K562 treated with DMSO at 1 percent for 12 hours (cell line): ENCODE measurements around the gene PTPN6. TPM values are rescaled to one million over a fixed set of nuclear protein-coding genes. Genes with fewer than 3 reads are reported as not detected.

Experiments used
- total RNA-seq: library from RNA; unstranded; fragments of 300-600 nt; gene quantifications from 2 replicates; pipeline ENCODE4 v1.2.3, GENCODE V29; 2022; ENCODE audit not compliant: insufficient read depth

PTPN6 gene
- total RNA-seq = 8.0 and 8.3 TPM in 2 replicates

GRCh38 chr12:6950811-6951540, at the start of gene PTPN6:
PTPN6 (plus strand) TSS chr12:6951356; CDS start chr12:6951513, 157 bp downstream.

GRCh38 chr12:6904280-6905276, 46.6 kb upstream of the PTPN6 start, which contains the start of gene LRRC23:
LRRC23 (plus strand) TSS chr12:6904822; CDS start chr12:6905634, 812 bp downstream.

GRCh38 chr12:6914246-6914946, 36.8 kb upstream of the PTPN6 start, which contains the start of gene ENO2:
ENO2 (plus strand) TSS chr12:6914580; CDS start chr12:6915833, 1,253 bp downstream.

GRCh38 chr12:6927379-6928021, 23.7 kb upstream of the PTPN6 start, which contains the start of gene ATN1:
ATN1 (plus strand) TSS chr12:6927959; CDS start chr12:6934002, 6,043 bp downstream.

GRCh38 chr12:6943722-6944380, 7.3 kb upstream of the PTPN6 start, which contains the start of the genes C12orf57 and RNU7-1:
C12orf57 (plus strand) TSS chr12:6944022; CDS start chr12:6944122, 100 bp downstream.
RNU7-1 (plus strand) TSS chr12:6943816.

Other genes with a start within 250 kb of the PTPN6 start
- gene COPS7A, start 227.3 kb upstream of the PTPN6 start, total RNA-seq = 21.1 and 32.5 TPM in 2 replicates
- 133 and 149 TPM in 2 replicates for gene MLF2, start 198.2 kb upstream of the PTPN6 start, total RNA-seq
- 336 and 424 TPM in 2 replicates for gene PTMS, start 185.0 kb upstream of the PTPN6 start, total RNA-seq
- 0.92 and 1.6 TPM in 2 replicates for gene LAG3, start 178.8 kb upstream of the PTPN6 start, total RNA-seq
- 0.70 TPM in 1 of 2 replicates, not detected in the other for gene CD4, start 161.8 kb upstream of the PTPN6 start, total RNA-seq
- 2.0 and 3.7 TPM in 2 replicates for gene GPR162, start 129.5 kb upstream of the PTPN6 start, total RNA-seq
- 17.7 and 18.5 TPM in 2 replicates for gene P3H3, start 122.9 kb upstream of the PTPN6 start, total RNA-seq
- 3.0 and 3.1 TPM in 2 replicates for gene GNB3, start 110.4 kb upstream of the PTPN6 start, total RNA-seq
- gene CDCA3, start 100.1 kb upstream of the PTPN6 start, total RNA-seq = 32.5 and 43.7 TPM in 2 replicates
- gene USP5, start 99.2 kb upstream of the PTPN6 start, total RNA-seq = 45.6 and 61.5 TPM in 2 replicates
- 410 and 515 TPM in 2 replicates for gene TPI1, start 83.8 kb upstream of the PTPN6 start, total RNA-seq
- gene SPSB2, start 78.1 kb upstream of the PTPN6 start, total RNA-seq = 5.4 and 6.6 TPM in 2 replicates
- gene LRRC23, start 46.5 kb upstream of the PTPN6 start, total RNA-seq = 4.7 and 13.1 TPM in 2 replicates
- gene ENO2, start 36.8 kb upstream of the PTPN6 start, total RNA-seq = 29.5 and 40.4 TPM in 2 replicates
- gene ATN1, start 23.4 kb upstream of the PTPN6 start, total RNA-seq = 15.3 and 39.8 TPM in 2 replicates
- gene RNU7-1, start 7.5 kb upstream of the PTPN6 start, total RNA-seq = not detected in 2 replicates
- gene C12orf57, start 7.3 kb upstream of the PTPN6 start, total RNA-seq = 403 and 716 TPM in 2 replicates
- 261 and 278 TPM in 2 replicates for gene PHB2, start 19.3 kb downstream of the PTPN6 start, total RNA-seq
- gene EMG1, start 19.6 kb downstream of the PTPN6 start, total RNA-seq = 14.9 and 18.5 TPM in 2 replicates
- 13.6 and 38.4 TPM in 2 replicates for gene LPCAT3, start 67.1 kb downstream of the PTPN6 start, total RNA-seq
- 2.8 TPM in 1 of 2 replicates, not detected in the other for gene C1S, start 109.4 kb downstream of the PTPN6 start, total RNA-seq
- 2.8 and 5.8 TPM in 2 replicates for gene C1R, start 141.1 kb downstream of the PTPN6 start, total RNA-seq
- gene C1RL, start 157.9 kb downstream of the PTPN6 start, total RNA-seq = 5.0 and 16.1 TPM in 2 replicates
- 3.2 and 3.7 TPM in 2 replicates for gene RBP5, start 177.5 kb downstream of the PTPN6 start, total RNA-seq
- 7.7 and 18.4 TPM in 2 replicates for gene CLSTN3, start 179.0 kb downstream of the PTPN6 start, total RNA-seq
- 13.3 and 18.6 TPM in 2 replicates for gene PEX5, start 238.3 kb downstream of the PTPN6 start, total RNA-seq